Measurements from ENCODE around the gene SERINC5.
"Not testable (repeated sequence)": the region's sequence is repeated elsewhere in the genome, so short reads cannot be mapped to it uniquely, and the experiment has no call there.

SERINC5 gene

DNA sequence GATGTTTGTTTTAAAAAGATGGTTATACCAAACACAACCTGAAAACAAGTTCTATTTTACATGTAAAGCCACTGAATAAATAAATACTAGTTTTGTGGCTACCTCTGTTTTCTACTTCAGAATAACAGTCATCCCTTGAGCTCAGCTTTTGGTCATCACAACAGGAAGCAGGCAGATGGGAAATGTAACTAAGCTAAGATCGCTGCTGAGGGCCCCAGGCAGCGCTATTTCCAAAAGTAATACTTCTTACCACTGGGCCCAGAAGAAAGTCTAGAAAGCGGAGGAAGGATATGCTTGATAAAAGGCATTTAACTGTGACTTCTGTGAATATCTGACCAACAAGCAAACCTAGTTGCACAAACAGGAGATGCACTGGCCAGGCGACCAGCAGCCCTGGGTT is 61.4 kb downstream of the SERINC5 start:
- DNase-seq = no peak

DNA sequence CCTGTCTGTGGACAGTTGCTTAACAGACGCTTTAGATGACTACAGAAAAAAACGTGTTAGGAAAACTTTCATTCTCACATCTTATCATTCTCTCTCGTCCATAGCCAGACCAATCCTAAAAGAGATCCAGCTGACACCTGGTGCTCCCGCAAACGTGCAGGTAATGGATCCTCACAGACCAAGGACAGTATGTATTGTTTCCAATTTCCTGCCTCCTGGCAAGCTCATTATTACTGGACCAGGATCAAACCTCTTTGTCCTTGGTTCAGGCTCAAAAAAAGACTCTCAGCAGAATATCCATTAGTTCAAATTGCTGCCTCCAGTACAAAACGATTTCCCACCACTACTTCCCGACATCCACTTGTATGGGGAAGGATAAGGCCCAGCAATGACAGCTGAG is 62.4 kb downstream of the SERINC5 start:
- no peak for DNase-seq

DNA sequence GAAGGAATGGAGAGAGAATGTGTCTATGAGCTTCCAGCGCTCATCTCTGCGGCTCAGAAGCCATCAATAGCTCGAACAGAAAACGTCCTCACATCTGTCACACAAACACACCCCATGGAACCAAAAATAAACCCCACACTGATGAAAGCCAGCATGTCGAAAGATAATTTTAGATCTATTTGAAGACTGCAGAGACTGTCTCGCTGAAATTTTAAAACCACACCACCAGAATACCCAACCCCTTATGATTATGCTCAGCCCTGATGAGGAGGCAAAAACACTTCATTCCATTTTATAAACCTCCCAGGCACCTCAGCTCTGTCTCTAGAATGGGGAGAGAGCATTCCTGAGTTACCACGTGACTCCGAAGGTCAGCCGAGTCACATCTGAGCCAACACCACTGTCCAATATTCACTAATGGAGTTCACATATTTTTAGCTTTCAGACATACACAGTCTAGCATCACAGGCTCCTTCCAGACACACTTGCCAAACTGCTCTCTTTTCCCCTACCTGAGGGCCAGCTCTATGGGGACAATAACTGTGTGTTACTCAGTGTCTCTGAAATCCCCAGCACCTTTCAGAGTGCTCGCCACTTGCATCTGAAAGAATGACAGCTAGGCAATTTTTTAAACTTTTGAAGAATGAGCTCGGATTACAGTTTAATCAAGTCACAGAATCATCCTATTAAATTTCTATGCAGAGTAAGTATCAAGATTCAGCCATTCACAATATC is 63.2 kb downstream of the SERINC5 start:
- DNase-seq = no peak

DNA sequence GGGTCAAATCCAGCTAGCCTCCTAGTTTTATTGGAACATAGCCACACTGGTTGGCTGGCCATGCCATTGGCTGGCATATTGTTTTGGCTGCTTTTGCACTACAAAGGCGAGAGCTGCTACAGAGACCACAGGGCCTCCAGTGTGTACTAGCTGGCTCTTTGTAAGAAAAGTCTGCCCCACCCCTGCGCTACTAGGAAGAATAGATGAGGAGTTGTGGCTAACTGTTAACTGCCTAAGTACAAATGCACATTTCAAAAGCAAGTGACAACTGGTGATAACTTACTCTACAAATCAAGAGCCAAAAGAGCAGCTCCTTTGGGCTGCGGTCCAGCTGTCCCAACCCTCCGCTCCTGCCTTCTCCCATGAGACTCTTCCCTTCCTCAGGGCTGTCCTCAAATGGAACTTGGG is 63.9 kb downstream of the SERINC5 start:
- DNase-seq = no peak

DNA sequence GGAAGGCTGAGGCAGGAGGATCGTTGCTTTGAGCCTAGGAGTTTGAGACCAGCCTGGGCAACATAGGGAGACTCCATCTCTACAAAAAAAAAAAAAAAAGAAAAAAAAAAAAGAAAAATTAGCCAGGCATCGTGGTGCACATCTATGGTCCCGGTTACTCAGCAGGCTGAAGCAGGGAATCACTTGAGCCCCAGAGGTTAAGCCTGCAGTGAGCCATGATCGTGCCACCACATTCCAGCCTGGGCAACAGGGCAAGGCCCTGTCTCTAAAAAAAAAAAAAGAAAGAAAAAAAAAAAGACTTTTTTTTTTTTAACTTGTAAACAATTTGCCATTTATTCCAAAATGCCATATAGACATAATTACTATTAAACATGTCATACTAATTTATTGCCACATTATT is 64.5 kb downstream of the SERINC5 start:
- no peak for DNase-seq

DNA sequence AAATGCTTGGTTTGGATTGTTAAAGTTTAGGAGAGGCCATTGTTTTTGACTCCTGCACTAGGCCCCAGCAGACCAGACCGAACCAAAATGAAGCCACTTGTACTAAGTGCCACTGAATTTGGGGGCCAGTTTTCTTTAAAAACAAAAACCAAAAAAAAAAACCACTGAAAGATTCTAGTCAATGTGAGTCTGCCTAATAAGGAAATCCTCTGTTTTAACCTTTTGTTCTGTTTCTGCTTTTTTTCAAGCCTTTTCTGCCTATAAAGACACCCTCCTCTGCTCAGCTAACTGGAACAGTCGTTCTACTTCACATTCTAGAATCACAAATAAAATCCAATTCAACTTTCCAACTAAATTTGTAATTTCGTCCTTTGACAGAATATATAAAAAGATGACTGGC is 64.9 kb downstream of the SERINC5 start:
- no peak for DNase-seq

DNA sequence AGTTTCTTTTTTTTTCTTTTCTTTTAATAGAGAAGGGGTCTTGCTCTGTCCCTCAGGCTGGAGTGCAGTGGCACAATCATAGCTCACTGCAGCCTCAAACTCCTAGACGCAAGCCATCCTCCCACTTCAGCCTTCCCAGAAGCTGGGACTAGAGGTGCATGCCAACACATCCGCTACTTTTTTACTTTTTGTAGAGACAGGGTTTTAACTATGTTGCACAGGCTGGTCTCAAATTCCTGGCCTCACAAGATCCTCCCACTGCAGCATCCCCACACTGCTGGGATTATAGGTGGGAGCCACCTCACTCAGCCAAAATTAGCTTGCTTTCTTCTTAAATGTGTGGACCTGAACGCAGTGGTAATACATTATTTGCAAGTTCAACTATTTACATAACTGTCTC is 66.1 kb downstream of the SERINC5 start:
- DNase-seq = no peak

DNA sequence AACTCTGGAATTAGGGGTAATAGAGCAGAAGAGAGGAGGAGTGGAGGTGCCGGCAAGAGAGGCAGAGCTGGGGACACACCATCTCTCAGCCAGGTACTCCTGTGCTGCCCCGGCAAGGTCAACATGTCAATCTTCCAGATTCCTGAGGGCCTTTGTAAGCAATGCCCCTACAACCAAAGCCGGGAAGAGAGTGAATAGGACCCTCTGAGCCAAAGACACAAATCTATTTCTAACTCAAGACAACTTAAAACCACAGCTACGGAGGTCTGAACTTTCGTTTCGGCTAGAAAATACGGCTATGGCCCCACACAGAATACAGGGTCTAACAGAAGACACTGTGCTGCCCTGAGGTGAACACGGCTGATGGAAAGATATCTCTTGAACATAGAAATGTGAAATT is 66.6 kb downstream of the SERINC5 start:
- DNase-seq = no peak

DNA sequence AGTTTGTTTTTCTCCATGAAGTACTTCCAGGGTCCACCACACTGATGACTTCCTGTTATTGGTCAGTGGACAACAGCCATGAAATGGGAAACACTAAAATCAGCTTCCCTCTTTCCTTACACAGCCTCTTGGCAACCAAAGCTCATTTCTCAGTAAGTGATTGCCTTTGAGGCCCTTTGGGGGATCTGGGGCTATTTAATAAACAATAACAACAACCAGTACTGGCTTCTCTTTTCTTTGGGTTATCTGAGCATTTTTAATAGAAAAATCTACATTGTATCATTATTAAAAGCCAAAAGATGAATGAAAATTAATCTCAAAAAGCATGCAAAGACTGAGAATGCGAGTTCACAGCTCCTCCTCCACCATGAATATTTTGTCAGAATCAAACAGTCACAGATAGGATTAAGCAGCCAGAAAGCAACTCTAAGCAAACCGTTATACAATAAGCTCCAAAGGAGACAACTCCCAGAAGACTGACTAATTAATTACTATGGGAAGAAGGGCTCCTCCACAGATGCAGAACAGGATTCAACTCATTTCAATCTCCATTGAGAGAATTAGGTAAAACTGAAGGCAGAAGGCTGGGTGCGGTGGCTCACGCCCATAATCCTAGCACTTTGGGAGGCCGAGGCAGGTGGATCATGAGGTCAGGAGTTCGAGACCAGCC is 68.3 kb downstream of the SERINC5 start:
- DNase-seq = no peak

DNA sequence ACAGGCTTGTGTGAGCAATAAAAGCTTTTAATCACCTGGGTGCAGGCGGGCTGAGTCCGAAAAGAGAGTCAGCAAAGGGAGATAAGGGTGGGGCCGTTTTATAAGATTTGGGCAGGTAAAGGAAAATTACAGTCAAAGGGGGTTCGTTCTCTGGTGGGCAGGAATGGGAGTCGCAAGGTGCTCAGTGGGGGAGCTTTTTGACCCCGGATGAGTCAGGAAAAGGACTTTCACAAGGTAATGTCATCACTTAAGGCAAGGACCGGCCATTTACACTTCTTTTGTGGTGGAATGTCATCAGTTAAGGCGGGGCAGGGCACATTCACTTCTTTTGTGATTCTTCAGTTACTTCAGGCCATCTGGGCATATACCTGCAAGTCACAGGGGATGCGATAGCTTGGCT is 70.3 kb downstream of the SERINC5 start:
- DNase-seq = not testable (repeated sequence)

DNA sequence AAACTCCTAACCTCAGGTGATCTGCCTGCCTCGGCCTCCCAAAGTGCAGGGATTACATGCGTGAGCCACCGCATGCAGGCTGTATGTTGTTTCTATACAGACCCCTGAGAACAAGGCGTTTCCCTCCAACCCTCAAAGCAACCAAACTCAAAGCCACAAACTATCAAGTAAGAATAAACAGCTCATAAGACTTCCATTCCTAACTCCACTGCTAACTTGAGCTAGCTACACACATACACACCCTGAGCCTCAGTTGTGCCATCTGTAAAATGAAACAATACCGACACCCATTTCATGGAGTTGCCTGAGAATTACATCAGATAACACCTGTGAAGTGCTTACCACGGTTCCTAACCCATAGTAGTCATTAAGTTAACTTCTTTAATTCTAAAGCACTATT is 70.8 kb downstream of the SERINC5 start:
- DNase-seq = no peak

DNA sequence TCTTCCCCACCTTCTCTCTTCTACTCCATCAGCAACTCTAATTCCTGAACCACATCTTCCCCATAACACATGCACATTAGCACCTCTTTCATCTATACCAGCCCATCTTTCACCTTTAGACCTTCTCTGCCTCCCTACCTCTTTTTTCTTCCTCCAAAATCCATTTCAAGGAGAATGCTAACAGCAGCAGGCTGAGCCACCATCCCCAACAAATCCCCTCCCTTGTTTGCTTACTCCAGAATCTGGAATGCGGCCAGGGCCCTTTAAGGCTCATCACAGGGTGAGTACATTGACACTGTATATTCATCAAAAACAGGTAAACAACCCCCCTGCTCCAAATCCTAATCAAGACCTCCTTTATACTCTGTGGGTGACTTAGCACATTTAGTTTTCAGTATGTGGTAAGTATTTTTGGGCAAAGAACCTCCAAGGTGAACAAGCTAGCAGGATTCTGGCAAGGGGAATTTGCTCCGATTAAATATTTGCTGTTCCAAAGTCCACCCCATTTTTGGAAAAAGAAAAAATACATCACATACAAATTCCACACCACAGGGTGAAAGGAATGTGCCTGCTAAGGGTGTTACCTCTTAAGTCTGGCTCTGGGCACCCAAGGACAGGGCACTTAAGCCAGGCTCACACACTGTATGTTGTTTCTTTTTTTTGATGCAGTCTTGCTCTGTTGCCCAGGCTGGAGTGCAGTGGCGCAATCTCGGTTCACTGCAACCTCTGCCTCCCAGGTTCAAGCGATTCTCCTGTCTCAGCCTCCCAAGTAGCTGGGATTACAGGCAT is 71.4 kb downstream of the SERINC5 start:
- peak; percentile 2 for DNase-seq

DNA sequence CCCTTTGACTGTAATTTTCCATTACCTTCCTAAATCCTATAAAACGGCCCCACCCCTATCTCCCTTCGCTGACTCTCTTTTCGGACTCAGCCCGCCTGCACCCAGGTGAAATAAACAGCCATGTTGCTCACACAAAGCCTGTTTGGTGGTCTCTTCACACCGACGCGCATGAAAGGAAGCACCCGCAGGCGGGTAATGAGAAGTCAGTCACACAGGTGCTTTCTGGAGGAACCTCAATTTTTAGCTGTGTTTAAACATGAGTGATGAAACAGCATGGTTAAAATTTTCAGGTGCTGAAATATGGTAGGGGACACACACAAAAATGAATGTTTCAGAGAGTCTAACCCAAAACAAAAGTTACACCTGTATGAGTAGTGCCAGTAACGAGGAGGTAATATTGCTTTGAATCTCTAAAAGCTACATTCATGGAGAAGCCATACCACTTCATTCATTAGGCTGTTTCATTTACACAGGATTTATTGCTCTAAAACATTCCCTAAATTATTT is 72.1 kb downstream of the SERINC5 start:
- DNase-seq = not testable (repeated sequence)

DNA sequence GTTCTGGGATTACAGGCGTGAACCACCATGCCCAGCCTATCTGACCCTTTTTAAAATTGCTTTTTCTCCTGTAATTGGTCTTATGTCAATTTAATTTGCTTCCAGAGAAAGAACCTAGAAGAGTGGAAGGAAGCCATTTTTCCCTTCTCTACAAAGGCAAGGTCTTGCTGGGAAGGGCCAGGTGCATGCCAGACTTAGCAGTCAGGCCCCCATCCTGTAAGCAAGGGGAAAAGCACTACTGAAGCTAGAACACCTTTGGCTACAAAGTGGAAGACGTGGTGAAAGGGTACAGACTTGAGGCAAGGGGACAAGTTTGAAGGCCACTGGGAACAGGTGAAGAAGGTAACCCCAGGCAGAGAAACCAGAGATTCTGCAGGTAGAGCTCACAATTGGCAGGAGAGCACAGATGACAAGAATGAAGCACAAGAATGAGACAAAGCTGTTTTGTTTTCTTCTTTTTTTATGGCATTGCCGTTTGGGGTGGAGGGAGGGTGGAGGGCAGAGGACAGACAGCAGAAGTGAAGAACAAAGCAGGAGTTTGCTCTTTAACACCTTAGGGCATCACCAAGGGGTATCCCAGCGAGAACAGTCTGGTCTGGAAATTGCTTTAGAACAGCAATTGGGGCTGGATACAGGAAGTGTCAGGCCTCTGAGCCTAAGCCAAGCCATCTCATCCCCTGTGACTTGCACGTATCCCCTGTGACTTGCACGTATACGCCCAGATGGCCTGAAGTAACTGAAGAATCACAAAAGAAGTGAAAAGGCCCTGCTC is 72.9 kb downstream of the SERINC5 start:
- DNase-seq = no peak

DNA sequence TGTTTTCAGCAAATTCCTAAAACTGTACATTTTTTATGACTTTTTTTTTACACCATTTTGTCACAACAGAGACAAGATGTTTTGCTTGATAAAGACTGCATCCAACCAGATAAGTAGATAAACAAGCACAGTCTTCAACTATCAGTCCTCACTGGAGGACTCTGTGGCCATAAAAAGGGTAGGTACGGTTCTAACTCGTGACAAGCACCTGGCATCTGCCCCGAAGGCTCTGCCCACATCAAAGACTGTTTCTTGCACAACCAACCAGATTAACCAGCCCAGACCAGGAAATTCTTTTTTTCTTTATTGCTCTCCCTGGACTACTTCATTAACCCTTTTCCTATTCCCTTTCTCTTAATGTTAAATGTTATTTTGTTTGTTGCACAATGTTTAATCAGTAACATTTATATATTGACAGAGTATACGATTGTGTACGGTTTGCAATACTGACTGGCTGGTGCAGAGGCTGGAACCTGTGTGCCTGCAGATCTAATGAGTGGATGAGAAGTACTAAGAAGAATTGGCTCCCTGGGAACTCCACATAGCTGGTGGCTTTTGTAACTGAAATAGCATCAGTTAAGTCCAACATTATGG is 74.1 kb downstream of the SERINC5 start:
- no peak for DNase-seq

DNA sequence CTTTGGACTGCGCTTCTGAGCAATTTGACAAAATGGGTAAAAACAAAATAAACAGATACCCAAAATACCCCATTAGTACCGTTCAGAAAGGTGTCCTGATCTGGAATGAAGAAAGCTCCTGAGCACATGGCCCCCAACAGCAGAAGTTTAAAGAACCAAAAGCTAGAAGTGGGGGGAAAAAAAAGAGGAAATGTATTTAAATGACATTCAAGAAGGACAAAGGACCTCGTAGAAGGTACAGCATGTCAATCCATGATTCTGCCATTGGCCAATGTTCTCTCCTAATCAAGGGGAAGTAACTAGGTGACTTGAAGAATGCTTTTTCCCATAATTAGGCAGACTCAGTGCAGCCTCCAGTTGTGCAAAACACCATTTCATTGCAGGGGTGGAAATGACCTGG is 78.6 kb downstream of the SERINC5 start:
- no peak for DNase-seq

DNA sequence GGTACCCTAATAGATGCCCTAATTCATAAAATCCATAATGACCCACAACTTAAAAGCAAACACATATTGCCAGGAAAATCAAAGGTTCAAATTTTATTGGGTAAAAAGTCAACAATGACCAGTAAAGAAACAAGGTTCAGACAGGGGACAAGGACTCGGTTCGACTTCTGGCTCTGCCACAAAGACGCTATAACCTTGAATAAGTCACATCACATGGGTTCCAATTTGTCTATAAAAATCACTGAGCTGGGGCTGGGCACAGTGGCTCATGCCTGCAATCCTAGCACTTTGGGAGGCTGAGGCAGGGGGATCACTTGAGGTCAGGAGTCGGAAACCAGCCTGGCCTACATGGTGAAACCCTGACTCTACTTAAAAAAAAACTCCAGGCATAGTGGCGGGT is 80.5 kb downstream of the SERINC5 start:
- no peak for DNase-seq

DNA sequence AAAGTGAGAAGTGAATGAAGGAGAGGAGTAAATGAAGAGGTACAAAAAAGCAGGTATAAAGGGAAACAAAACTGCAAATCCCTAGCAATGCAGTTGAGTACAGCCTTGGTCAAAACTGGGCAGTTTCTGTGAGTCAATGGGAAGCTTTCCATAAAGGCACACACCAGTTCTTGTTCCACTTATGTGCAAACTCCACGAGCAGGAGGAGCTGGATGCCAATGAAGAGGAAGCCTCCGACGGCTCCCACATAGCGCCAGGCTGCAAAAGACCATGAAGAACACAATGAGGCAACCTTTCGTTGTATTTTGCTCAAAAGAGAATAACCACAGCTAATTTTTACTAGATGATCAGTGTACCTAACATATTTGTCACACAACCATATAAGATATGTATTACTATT is 81.1 kb downstream of the SERINC5 start:
- DNase-seq = no peak

DNA sequence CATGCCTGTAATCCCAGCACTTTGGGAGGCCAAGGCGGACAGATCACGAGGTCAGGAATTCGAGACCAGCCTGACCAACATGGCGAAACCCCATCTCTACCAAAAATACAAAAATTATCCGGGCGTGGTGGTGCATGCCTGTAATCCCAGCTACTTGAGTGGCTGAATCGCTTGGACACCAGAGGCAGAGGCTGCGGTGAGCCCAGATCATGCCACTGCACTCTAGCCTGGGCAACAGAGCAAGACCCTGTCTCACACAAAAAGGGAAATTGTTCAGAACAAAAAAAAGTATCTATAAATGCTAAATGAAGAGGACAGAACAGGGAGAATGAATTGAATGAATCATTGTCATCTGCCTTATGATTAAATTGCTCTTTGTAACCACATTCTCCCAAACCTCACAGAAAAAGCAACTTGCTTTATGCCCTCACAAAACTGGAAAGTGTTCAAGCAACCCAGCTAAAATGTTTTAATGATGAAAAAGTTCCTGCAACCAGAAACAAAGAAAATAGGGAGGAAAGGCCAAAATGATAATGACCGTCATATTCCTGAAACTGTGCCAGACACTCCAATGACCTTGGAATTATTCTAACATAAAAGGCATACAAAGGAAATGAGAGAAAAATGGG is 83.7 kb downstream of the SERINC5 start:
- no peak for DNase-seq

DNA sequence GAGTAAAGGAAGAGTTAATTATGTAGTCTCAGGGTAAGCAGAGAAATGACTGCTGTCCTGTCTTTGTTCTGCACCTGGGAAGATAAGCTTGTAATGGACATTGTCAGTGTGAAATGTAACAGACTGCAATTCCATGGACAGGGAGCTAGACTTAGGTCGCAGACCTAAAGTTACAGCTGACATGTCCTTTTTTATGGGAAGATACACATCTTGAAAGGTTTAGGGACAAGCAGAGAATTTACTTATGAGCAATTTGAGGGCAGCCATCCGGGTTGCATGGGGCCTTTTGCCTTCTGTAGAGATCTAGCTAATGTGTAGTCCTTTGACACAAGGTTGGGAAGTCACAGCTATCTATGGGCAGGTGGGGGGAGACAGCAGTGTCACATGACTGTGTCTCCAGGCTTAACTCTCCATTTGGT is 85.7 kb downstream of the SERINC5 start:
- no peak for DNase-seq

DNA sequence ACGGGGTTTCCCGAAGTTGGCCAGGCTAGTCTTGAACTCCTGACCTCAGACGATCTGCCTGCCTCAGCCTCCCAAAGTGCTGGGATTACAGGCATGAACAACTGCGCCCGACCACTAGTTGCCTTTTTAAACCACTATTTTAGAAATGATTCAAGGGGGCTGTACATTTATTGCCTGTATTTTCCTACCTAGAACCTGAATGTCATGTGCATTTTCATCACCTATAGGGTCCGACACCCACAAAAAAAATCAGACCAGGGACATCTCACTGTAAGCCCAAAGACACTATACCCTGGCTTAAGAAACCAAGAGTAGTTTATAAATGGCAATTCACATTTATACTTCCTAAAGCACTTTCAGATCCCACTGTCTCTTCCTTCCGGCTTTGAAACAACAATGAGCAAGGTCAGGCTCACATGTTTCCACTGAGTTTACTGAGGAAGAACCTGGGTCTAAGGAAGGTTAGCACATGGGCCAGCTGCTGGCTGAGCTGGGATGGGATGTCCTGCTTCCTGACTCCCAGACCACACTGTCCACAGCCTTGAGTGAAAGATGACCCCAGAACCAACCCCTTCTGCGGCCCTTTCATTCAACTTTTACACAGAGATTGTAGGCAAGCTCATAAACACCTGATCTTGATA is 87.3 kb downstream of the SERINC5 start:
- no peak for DNase-seq

DNA sequence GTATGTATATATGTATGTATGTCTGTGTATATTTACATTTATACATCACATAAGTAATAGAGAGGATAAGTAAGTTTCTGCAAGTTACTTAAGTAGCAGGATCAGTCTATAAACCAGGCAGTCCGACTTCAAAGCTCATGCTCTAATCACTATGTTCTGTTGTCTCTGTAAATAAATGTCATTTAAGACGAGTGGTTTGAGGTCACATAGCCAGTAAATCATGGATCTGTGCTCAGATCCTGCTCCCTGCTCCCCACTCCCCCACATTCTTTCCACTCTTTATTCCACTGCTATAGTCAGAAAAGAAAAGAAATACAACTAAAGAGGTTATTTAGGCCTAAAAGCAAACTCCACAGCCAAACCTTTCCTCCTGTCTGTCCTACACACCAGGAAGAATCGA is 90.4 kb downstream of the SERINC5 start:
- no peak for DNase-seq

Data from NCI-H1436 treated with DMSO at 0.1 percent for 48 hours (cell line).